ENCODE results near the gene SORBS1.

SORBS1 gene

GRCh38 chr10:95561177-95561863 is at the start of gene SORBS1:
Gene SORBS1 (minus strand): TSS chr10:95561371. CDS start chr10:95441135, 120,236 bp downstream.
- peak within 1 kb of the TSS; percentile 65 for H3K27ac ChIP-seq (ENCODE audit: low read depth, low read length)
- H3K4me3 ChIP-seq (ENCODE audit: low read depth in 1 of 2, low read length in 2 of 2), result peak within 1 kb of the TSS; percentile 81 to 92
- H3K9me3 ChIP-seq (ENCODE audit: control insufficient read depth in 1 of 2, low read length in 2 of 2), result no peaks in the 10 kb centered on the region
- peaks cover 13 to 15% of the 10 kb centered on the region in 2 donors for H3K4me1 ChIP-seq (ENCODE audit: control insufficient read depth in 1 of 2, insufficient read depth in 2 of 2, low read length in 2 of 2)
- peak within 1 kb of the TSS; percentile 78 to 91 for H3K9ac ChIP-seq (ENCODE audit: low read depth in 1 of 2, low read length in 2 of 2)
- H3K27me3 ChIP-seq (ENCODE audit: control insufficient read depth in 1 of 2, insufficient read depth in 2 of 2, low read length in 2 of 2), result no peaks in the 10 kb centered on the region
- H3K36me3 ChIP-seq (ENCODE audit: control insufficient read depth in 1 of 2, insufficient read depth in 2 of 2, low read length in 2 of 2), result no peaks in the 10 kb centered on the region

GRCh38 chr10:95610727-95611126 is 49.6 kb upstream of the SORBS1 start:
- Histone ChIP-seq H3K27ac (ENCODE audit: low read depth, low read length) (no peak overlapping the region), H3K27me3 (ENCODE audit: control insufficient read depth in 1 of 2, insufficient read depth in 2 of 2, low read length in 2 of 2) (no peaks in the 10 kb centered on the region), H3K36me3 (ENCODE audit: control insufficient read depth in 1 of 2, insufficient read depth in 2 of 2, low read length in 2 of 2) (peaks cover 62 to 99% of the 10 kb centered on the region in 2 donors), H3K4me3 (ENCODE audit: low read depth in 1 of 2, low read length in 2 of 2) (no peak overlapping the region), H3K9me3 (ENCODE audit: control insufficient read depth in 1 of 2, low read length in 2 of 2) (no peaks in the 10 kb centered on the region), H3K4me1 (ENCODE audit: control insufficient read depth in 1 of 2, insufficient read depth in 2 of 2, low read length in 2 of 2) (peaks cover 6 to 23% of the 10 kb centered on the region in 2 donors), H3K9ac (ENCODE audit: low read depth in 1 of 2, low read length in 2 of 2) (no peak overlapping the region)

- no peaks in the 10 kb centered on the region for H3K9me3 ChIP-seq (ENCODE audit: control insufficient read depth in 1 of 2, low read length in 2 of 2)
- no peak overlapping the region for H3K9ac ChIP-seq (ENCODE audit: low read depth in 1 of 2, low read length in 2 of 2)
- H3K4me1 ChIP-seq (ENCODE audit: control insufficient read depth in 1 of 2, insufficient read depth in 2 of 2, low read length in 2 of 2), result no peaks in the 10 kb centered on the region
- no peak overlapping the region for H3K27ac ChIP-seq (ENCODE audit: low read depth, low read length)
- H3K27me3 ChIP-seq (ENCODE audit: control insufficient read depth in 1 of 2, insufficient read depth in 2 of 2, low read length in 2 of 2), result no peaks in the 10 kb centered on the region
- H3K4me3 ChIP-seq (ENCODE audit: low read depth in 1 of 2, low read length in 2 of 2), result no peak overlapping the region
- peaks cover 31 to 74% of the 10 kb centered on the region in 2 donors for H3K36me3 ChIP-seq (ENCODE audit: control insufficient read depth in 1 of 2, insufficient read depth in 2 of 2, low read length in 2 of 2)
Measured at GRCh38 chr10:95606922-95607321, 45.8 kb upstream of the SORBS1 start.

GRCh38 chr10:95605163-95605562 is 44.0 kb upstream of the SORBS1 start:
- no peak overlapping the region for H3K9ac ChIP-seq (ENCODE audit: low read depth in 1 of 2, low read length in 2 of 2)
- no peaks in the 10 kb centered on the region for H3K9me3 ChIP-seq (ENCODE audit: control insufficient read depth in 1 of 2, low read length in 2 of 2)
- H3K4me1 ChIP-seq (ENCODE audit: control insufficient read depth in 1 of 2, insufficient read depth in 2 of 2, low read length in 2 of 2), result no peaks in the 10 kb centered on the region
- H3K4me3 ChIP-seq (ENCODE audit: low read depth in 1 of 2, low read length in 2 of 2), result no peak overlapping the region
- H3K27me3 ChIP-seq (ENCODE audit: control insufficient read depth in 1 of 2, insufficient read depth in 2 of 2, low read length in 2 of 2), result no peaks in the 10 kb centered on the region
- H3K36me3 ChIP-seq (ENCODE audit: control insufficient read depth in 1 of 2, insufficient read depth in 2 of 2, low read length in 2 of 2), result peaks cover 18 to 56% of the 10 kb centered on the region in 2 donors
- H3K27ac ChIP-seq (ENCODE audit: low read depth, low read length), result no peak overlapping the region

GRCh38 chr10:95604630-95605029 is 43.5 kb upstream of the SORBS1 start:
- Histone ChIP-seq H3K9me3 (ENCODE audit: control insufficient read depth in 1 of 2, low read length in 2 of 2) (no peaks in the 10 kb centered on the region), H3K27ac (ENCODE audit: low read depth, low read length) (no peak overlapping the region), H3K4me3 (ENCODE audit: low read depth in 1 of 2, low read length in 2 of 2) (no peak overlapping the region), H3K36me3 (ENCODE audit: control insufficient read depth in 1 of 2, insufficient read depth in 2 of 2, low read length in 2 of 2) (peaks cover 15 to 51% of the 10 kb centered on the region in 2 donors), H3K27me3 (ENCODE audit: control insufficient read depth in 1 of 2, insufficient read depth in 2 of 2, low read length in 2 of 2) (no peaks in the 10 kb centered on the region), H3K9ac (ENCODE audit: low read depth in 1 of 2, low read length in 2 of 2) (no peak overlapping the region), H3K4me1 (ENCODE audit: control insufficient read depth in 1 of 2, insufficient read depth in 2 of 2, low read length in 2 of 2) (no peaks in the 10 kb centered on the region)

GRCh38 chr10:95602382-95602781 is 41.2 kb upstream of the SORBS1 start:
- H3K4me3 ChIP-seq (ENCODE audit: low read depth in 1 of 2, low read length in 2 of 2), result no peak overlapping the region
- H3K9ac ChIP-seq (ENCODE audit: low read depth in 1 of 2, low read length in 2 of 2), result no peak overlapping the region
- no peak overlapping the region for H3K27ac ChIP-seq (ENCODE audit: low read depth, low read length)
- H3K27me3 ChIP-seq (ENCODE audit: control insufficient read depth in 1 of 2, insufficient read depth in 2 of 2, low read length in 2 of 2), result no peaks in the 10 kb centered on the region
- H3K4me1 ChIP-seq (ENCODE audit: control insufficient read depth in 1 of 2, insufficient read depth in 2 of 2, low read length in 2 of 2), result no peaks in the 10 kb centered on the region
- peaks cover under 1 to 29% of the 10 kb centered on the region in 2 donors for H3K36me3 ChIP-seq (ENCODE audit: control insufficient read depth in 1 of 2, insufficient read depth in 2 of 2, low read length in 2 of 2)
- no peaks in the 10 kb centered on the region for H3K9me3 ChIP-seq (ENCODE audit: control insufficient read depth in 1 of 2, low read length in 2 of 2)

- H3K9ac ChIP-seq (ENCODE audit: low read depth in 1 of 2, low read length in 2 of 2), result no peak overlapping the region
Measured at GRCh38 chr10:95601116-95601719, 40.0 kb upstream of the SORBS1 start.

GRCh38 chr10:95600158-95600557 is 39.0 kb upstream of the SORBS1 start:
- Histone ChIP-seq H3K9me3 (ENCODE audit: control insufficient read depth in 1 of 2, low read length in 2 of 2) (no peaks in the 10 kb centered on the region), H3K27ac (ENCODE audit: low read depth, low read length) (no peak overlapping the region), H3K4me3 (ENCODE audit: low read depth in 1 of 2, low read length in 2 of 2) (no peak overlapping the region), H3K4me1 (ENCODE audit: control insufficient read depth in 1 of 2, insufficient read depth in 2 of 2, low read length in 2 of 2) (no peaks in the 10 kb centered on the region), H3K36me3 (ENCODE audit: control insufficient read depth in 1 of 2, insufficient read depth in 2 of 2, low read length in 2 of 2) (peaks cover 0 to 6% of the 10 kb centered on the region in 2 donors), H3K9ac (ENCODE audit: low read depth in 1 of 2, low read length in 2 of 2) (no peak overlapping the region), H3K27me3 (ENCODE audit: control insufficient read depth in 1 of 2, insufficient read depth in 2 of 2, low read length in 2 of 2) (no peaks in the 10 kb centered on the region)

More at GRCh38 chr10:95601116-95601719, 40.0 kb upstream of the SORBS1 start:
- Histone ChIP-seq H3K9me3 (ENCODE audit: control insufficient read depth in 1 of 2, low read length in 2 of 2) (no peaks in the 10 kb centered on the region), H3K4me1 (ENCODE audit: control insufficient read depth in 1 of 2, insufficient read depth in 2 of 2, low read length in 2 of 2) (no peaks in the 10 kb centered on the region), H3K4me3 (ENCODE audit: low read depth in 1 of 2, low read length in 2 of 2) (no peak overlapping the region), H3K27ac (ENCODE audit: low read depth, low read length) (no peak overlapping the region), H3K36me3 (ENCODE audit: control insufficient read depth in 1 of 2, insufficient read depth in 2 of 2, low read length in 2 of 2) (peaks cover 0 to 17% of the 10 kb centered on the region in 2 donors), H3K27me3 (ENCODE audit: control insufficient read depth in 1 of 2, insufficient read depth in 2 of 2, low read length in 2 of 2) (no peaks in the 10 kb centered on the region)

- Histone ChIP-seq H3K4me3 (ENCODE audit: low read depth in 1 of 2, low read length in 2 of 2) (no peak overlapping the region), H3K9me3 (ENCODE audit: control insufficient read depth in 1 of 2, low read length in 2 of 2) (no peaks in the 10 kb centered on the region), H3K27me3 (ENCODE audit: control insufficient read depth in 1 of 2, insufficient read depth in 2 of 2, low read length in 2 of 2) (no peaks in the 10 kb centered on the region)
Measured at GRCh38 chr10:95597788-95598187, 36.6 kb upstream of the SORBS1 start.

GRCh38 chr10:95588025-95588424 is 26.9 kb upstream of the SORBS1 start:
- Histone ChIP-seq H3K36me3 (ENCODE audit: control insufficient read depth in 1 of 2, insufficient read depth in 2 of 2, low read length in 2 of 2) (no peaks in the 10 kb centered on the region), H3K9ac (ENCODE audit: low read depth in 1 of 2, low read length in 2 of 2) (no peak overlapping the region), H3K4me1 (ENCODE audit: control insufficient read depth in 1 of 2, insufficient read depth in 2 of 2, low read length in 2 of 2) (no peaks in the 10 kb centered on the region), H3K9me3 (ENCODE audit: control insufficient read depth in 1 of 2, low read length in 2 of 2) (no peaks in the 10 kb centered on the region), H3K27ac (ENCODE audit: low read depth, low read length) (no peak overlapping the region), H3K27me3 (ENCODE audit: control insufficient read depth in 1 of 2, insufficient read depth in 2 of 2, low read length in 2 of 2) (no peaks in the 10 kb centered on the region), H3K4me3 (ENCODE audit: low read depth in 1 of 2, low read length in 2 of 2) (no peak overlapping the region)

More at GRCh38 chr10:95597788-95598187, 36.6 kb upstream of the SORBS1 start:
- no peaks in the 10 kb centered on the region for H3K36me3 ChIP-seq (ENCODE audit: control insufficient read depth in 1 of 2, insufficient read depth in 2 of 2, low read length in 2 of 2)
- H3K4me1 ChIP-seq (ENCODE audit: control insufficient read depth in 1 of 2, insufficient read depth in 2 of 2, low read length in 2 of 2), result no peaks in the 10 kb centered on the region
- H3K9ac ChIP-seq (ENCODE audit: low read depth in 1 of 2, low read length in 2 of 2), result no peak overlapping the region
- no peak overlapping the region for H3K27ac ChIP-seq (ENCODE audit: low read depth, low read length)
